ENCODE measurements around the gene LPAR6.

DNA sequence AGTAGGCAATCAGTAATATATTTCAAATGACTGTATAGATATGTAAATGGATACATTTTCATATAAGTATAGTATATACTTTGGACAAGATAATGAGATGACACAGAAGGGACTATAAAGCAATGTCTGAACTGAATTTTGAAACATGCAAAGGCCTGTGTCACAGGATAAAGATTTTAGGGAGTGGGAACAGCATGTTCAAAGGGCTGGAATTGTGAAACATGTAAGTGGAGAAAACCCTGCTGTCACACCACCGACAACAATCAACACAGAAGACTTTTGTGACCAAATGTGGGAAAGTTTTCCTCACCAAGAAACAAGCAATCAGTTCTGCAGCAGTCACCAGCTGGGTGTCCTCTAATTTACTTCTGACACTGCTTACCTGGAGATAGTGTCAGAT, 42.9 kb downstream of the LPAR6 start:
- TF ChIP-seq, protein P1, sequence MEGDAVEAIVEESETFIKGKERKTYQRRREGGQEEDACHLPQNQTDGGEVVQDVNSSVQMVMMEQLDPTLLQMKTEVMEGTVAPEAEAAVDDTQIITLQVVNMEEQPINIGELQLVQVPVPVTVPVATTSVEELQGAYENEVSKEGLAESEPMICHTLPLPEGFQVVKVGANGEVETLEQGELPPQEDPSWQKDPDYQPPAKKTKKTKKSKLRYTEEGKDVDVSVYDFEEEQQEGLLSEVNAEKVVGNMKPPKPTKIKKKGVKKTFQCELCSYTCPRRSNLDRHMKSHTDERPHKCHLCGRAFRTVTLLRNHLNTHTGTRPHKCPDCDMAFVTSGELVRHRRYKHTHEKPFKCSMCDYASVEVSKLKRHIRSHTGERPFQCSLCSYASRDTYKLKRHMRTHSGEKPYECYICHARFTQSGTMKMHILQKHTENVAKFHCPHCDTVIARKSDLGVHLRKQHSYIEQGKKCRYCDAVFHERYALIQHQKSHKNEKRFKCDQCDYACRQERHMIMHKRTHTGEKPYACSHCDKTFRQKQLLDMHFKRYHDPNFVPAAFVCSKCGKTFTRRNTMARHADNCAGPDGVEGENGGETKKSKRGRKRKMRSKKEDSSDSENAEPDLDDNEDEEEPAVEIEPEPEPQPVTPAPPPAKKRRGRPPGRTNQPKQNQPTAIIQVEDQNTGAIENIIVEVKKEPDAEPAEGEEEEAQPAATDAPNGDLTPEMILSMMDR (IDR thresholded peaks at IDR 0.05), result no peak
- no peak for TF ChIP-seq POLR2A (IDR thresholded peaks at IDR 0.05)
